SU-DHL-6 (cell line): ENCODE results near the gene L3MBTL4.

Experiments
- H2AFZ ChIP-seq: fragments of 200-600 bp; sonication (generic); 2 replicates; pipeline ENCODE4 v1.6.1; 2014; ENCODE audit warnings: low read depth, mild to moderate bottlenecking, moderate library complexity, mixed read lengths, antibody characterized with exemption, low read length; ENCODE audit not compliant: severe bottlenecking
- H3F3A ChIP-seq: fragments of 200-600 bp; shearing (Covaris generic); 2 replicates; pipeline ENCODE4 v1.6.0; 2016; ENCODE audit warnings: antibody characterized with exemption, mild to moderate bottlenecking; ENCODE audit not compliant: insufficient read depth
- H3K27ac ChIP-seq: fragments of 200-600 bp; sonication (generic); 2 replicates; pipeline ENCODE4 v1.5.1; 2016; ENCODE audit warnings: low read depth, mild to moderate bottlenecking, low read length, moderate library complexity, mixed read lengths
- H3K27me3 ChIP-seq: fragments of 200-600 bp; sonication (generic), shearing (Covaris generic); 2 replicates; pipeline ENCODE4 v1.6.0; 2014; ENCODE audit warnings: mild to moderate bottlenecking, low read length
- H3K36me3 ChIP-seq: fragments of 200-600 bp; sonication (generic); 2 replicates; pipeline ENCODE4 v1.6.1; 2014; ENCODE audit warnings: mild to moderate bottlenecking, low read length, mixed read lengths
- H3K4me2 ChIP-seq: fragments of 300-600, 200-600 bp; shearing (Covaris generic), sonication (generic); 2 replicates; pipeline ENCODE4 v1.6.0; 2014; ENCODE audit warnings: low read length, low read depth, mild to moderate bottlenecking; ENCODE audit not compliant: poor library complexity, severe bottlenecking
- H3K4me3 ChIP-seq: fragments of 200-600 bp; sonication (generic); 2 replicates; pipeline ENCODE4 v1.5.1; 2014; ENCODE audit warnings: antibody characterized with exemption, low read length, mild to moderate bottlenecking, mixed read lengths; ENCODE audit not compliant: insufficient read depth, poor library complexity, severe bottlenecking
- H3K79me2 ChIP-seq: fragments of 200-600 bp; sonication (generic); 2 replicates; pipeline ENCODE4 v1.6.1; 2014; ENCODE audit warnings: mild to moderate bottlenecking, low read length, moderate library complexity; ENCODE audit not compliant: insufficient read depth
- H3K9ac ChIP-seq: fragments of 200-600 bp; sonication (generic); 2 replicates; pipeline ENCODE4 v1.7.0; 2014; ENCODE audit warnings: mild to moderate bottlenecking, low read length
- H3K9me2 ChIP-seq: fragments of 200-600 bp; sonication (generic); replicated peaks from 2 replicates; pipeline ENCODE4 v1.6.1; 2014; ENCODE audit warnings: low read length; ENCODE audit not compliant: insufficient read depth
- H3K9me3 ChIP-seq: fragments of 200-600 bp; sonication (generic); 2 replicates; pipeline ENCODE4 v1.6.1; 2014; ENCODE audit warnings: low read length, mixed read lengths; ENCODE audit not compliant: insufficient read depth
- H4K20me1 ChIP-seq: fragments of 200-600 bp; sonication (generic); 2 replicates; pipeline ENCODE4 v1.6.1; 2014; ENCODE audit warnings: low read depth, mild to moderate bottlenecking, antibody characterized with exemption, low read length, moderate library complexity, mixed read lengths
- CTCF ChIP-seq: fragments of 200-600 bp; sonication (generic); IDR thresholded peaks from one replicate; pipeline ENCODE4 v1.5.1; 2017; ENCODE audit warnings: antibody characterized with exemption, mild to moderate bottlenecking, low read length, moderate library complexity; ENCODE audit not compliant: insufficient read depth, poor library complexity, severe bottlenecking
- EZH2phosphoT487 ChIP-seq: fragments of 200-600 bp; sonication (generic), shearing (Covaris generic); conservative IDR thresholded peaks from 2 replicates; pipeline ENCODE4 v1.6.1; 2018; ENCODE audit warnings: mild to moderate bottlenecking, antibody characterized with exemption, low read length, moderate library complexity, mixed read lengths

Gene L3MBTL4

GRCh38 chr18:6018671-6019070, 396.0 kb downstream of the L3MBTL4 start:
- H3K79me2 ChIP-seq: no peaks in the 10 kb centered on the region
- H3K9ac ChIP-seq: no peak overlapping the region
- H3K27me3 ChIP-seq: no peaks in the 10 kb centered on the region
- H3K27ac ChIP-seq: no peak overlapping the region
- H3K9me2 ChIP-seq: no peaks in the 10 kb centered on the region
- no peaks in the 10 kb centered on the region for H3K36me3 ChIP-seq
- TF ChIP-seq CTCF: no peak
- TF ChIP-seq EZH2phosphoT487: no peak
- no peak overlapping the region for H2AFZ ChIP-seq
- H3K4me2 ChIP-seq: no peak overlapping the region
- no peaks in the 10 kb centered on the region for H4K20me1 ChIP-seq
- no peaks in the 10 kb centered on the region for H3K9me3 ChIP-seq
- H3K4me3 ChIP-seq: no peak overlapping the region
- H3F3A ChIP-seq: no peaks in the 10 kb centered on the region

- no peak overlapping the region for H3K4me2 ChIP-seq
- no peaks in the 10 kb centered on the region for H3F3A ChIP-seq
- no peaks in the 10 kb centered on the region for H4K20me1 ChIP-seq
- H3K9me2 ChIP-seq: no peaks in the 10 kb centered on the region
- no peak overlapping the region for H3K4me3 ChIP-seq
- no peak overlapping the region for H2AFZ ChIP-seq
- H3K9me3 ChIP-seq: no peaks in the 10 kb centered on the region
- H3K36me3 ChIP-seq: no peaks in the 10 kb centered on the region
- TF ChIP-seq EZH2phosphoT487 (no peak), CTCF (no peak)
- no peaks in the 10 kb centered on the region for H3K79me2 ChIP-seq
- no peak overlapping the region for H3K9ac ChIP-seq
- H3K27ac ChIP-seq: no peak overlapping the region
- H3K27me3 ChIP-seq: no peaks in the 10 kb centered on the region
Measured at GRCh38 chr18:6017171-6017570, 397.5 kb downstream of the L3MBTL4 start.

DNA sequence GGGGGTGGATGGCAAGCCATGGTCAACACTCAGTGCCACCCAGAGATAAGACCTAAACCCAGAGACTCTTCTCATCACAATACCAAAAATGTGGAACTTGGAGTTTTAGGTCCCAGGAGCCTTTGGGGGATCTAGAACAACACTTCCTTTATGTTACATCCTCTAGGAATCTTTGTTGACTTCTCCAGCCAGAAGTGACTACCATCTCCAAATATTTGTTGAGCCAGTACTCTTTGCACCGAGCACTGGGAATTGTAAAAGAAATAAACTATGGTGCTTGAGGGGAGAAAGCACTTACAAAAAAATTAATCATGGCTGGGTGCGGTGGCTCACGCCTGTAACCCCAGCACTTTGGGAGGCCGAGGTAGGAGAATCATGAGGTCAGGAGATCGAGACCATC, 399.3 kb downstream of the L3MBTL4 start:
- TF ChIP-seq EZH2phosphoT487 (no peak), CTCF (no peak)
- H3K27me3 ChIP-seq: no peaks in the 10 kb centered on the region
- H2AFZ ChIP-seq: no peak overlapping the region

More for the DNA sequence above, 399.3 kb downstream of the L3MBTL4 start:
- no peak overlapping the region for H3K4me3 ChIP-seq
- H3K9ac ChIP-seq: no peak overlapping the region
- H3K9me2 ChIP-seq: no peaks in the 10 kb centered on the region
- H3F3A ChIP-seq: no peaks in the 10 kb centered on the region
- H3K9me3 ChIP-seq: no peaks in the 10 kb centered on the region
- H4K20me1 ChIP-seq: no peaks in the 10 kb centered on the region
- H3K79me2 ChIP-seq: no peaks in the 10 kb centered on the region
- H3K4me2 ChIP-seq: no peak overlapping the region
- H3K36me3 ChIP-seq: no peaks in the 10 kb centered on the region
- H3K27ac ChIP-seq: no peak overlapping the region
